CD14-positive monocyte (primary cell): ENCODE data around the gene ZNF174. TPM values are rescaled to one million over a fixed set of nuclear protein-coding genes. Genes with fewer than 3 reads are reported as not detected.

Experiments
- DNase-seq, 3 donors: peaks; one replicate each; pipeline ENCODE4 v3.0.0-alpha.2; 2011 to 2022
- H2AFZ ChIP-seq: 2 replicates; pipeline ENCODE4 v1.6.0; 2012; ENCODE audit warnings: mild to moderate bottlenecking, low read depth, low read length, inconsistent platforms; ENCODE audit not compliant: insufficient read depth, poor library complexity, severe bottlenecking
- H3K27ac ChIP-seq, 2 donors: 1 replicate in 1 of 2; 2 replicates in 1 of 2; pipeline ENCODE4 v1.5.1; 2012 to 2013; ENCODE audit warnings: low read length in 2 of 2, control low read depth in 1 of 2, inconsistent platforms in 1 of 2, low read depth in 1 of 2, mild to moderate bottlenecking in 1 of 2
- H3K27me3 ChIP-seq, 2 donors: one replicate each; pipeline versions ENCODE4 v1.6.0 to v1.6.1; 2011 to 2013; ENCODE audit warnings: low read length in 2 of 2; ENCODE audit not compliant: control insufficient read depth in 2 of 2, insufficient read depth in 2 of 2
- H3K36me3 ChIP-seq, 2 donors: replicated peaks in 1 of 2; 1 replicate in 1 of 2; 2 replicates in 1 of 2; pipeline versions ENCODE4 v1.5.1 to v1.6.1; 2012 to 2013; ENCODE audit warnings: low read length in 2 of 2, control low read depth in 1 of 2, inconsistent platforms in 1 of 2, mild to moderate bottlenecking in 1 of 2; ENCODE audit not compliant: insufficient read depth in 2 of 2, control insufficient read depth in 1 of 2
- H3K4me1 ChIP-seq, 2 donors: 1 replicate in 1 of 2; 2 replicates in 1 of 2; pipeline versions ENCODE4 v1.5.1 to v1.6.1; 2012 to 2013; ENCODE audit warnings: low read length in 2 of 2, control low read depth in 1 of 2, inconsistent platforms in 1 of 2, mild to moderate bottlenecking in 1 of 2, moderate library complexity in 1 of 2; ENCODE audit not compliant: insufficient read depth in 2 of 2, control insufficient read depth in 1 of 2
- H3K4me2 ChIP-seq: replicated peaks from 2 replicates; pipeline ENCODE3; 2012; ENCODE audit warnings: low read length, moderate library complexity, mild to moderate bottlenecking; ENCODE audit not compliant: poor library complexity, severe bottlenecking; ENCODE audit errors: extremely low read depth
- H3K4me3 ChIP-seq, 3 experiments: fragments of 200-600 bp in 1 of 3; sonication (generic) in 1 of 3; replicated peaks in 1 of 3; 1 replicate in 2 of 3; 2 replicates in 1 of 3; pipeline ENCODE4 v1.5.1; 2011 to 2013; ENCODE audit warnings: low read length in 3 of 3, mild to moderate bottlenecking in 3 of 3, control low read depth in 2 of 3, low read depth in 2 of 3, inconsistent platforms in 1 of 3, moderate library complexity in 1 of 3
- H3K79me2 ChIP-seq: 2 replicates; pipeline ENCODE4 v1.6.0; 2012; ENCODE audit warnings: mild to moderate bottlenecking, control low read depth, inconsistent platforms, low read length, moderate library complexity; ENCODE audit not compliant: insufficient read depth
- H3K9ac ChIP-seq: 2 replicates; pipeline ENCODE4 v1.6.0; 2017; ENCODE audit warnings: low read length, mild to moderate bottlenecking; ENCODE audit not compliant: insufficient read depth, poor library complexity, severe bottlenecking
- H3K9me3 ChIP-seq, 2 donors: replicated peaks in 1 of 2; 1 replicate in 1 of 2; 2 replicates in 1 of 2; pipeline versions ENCODE4 v1.5.1 to v1.6.1; 2012 to 2013; ENCODE audit warnings: low read length in 2 of 2, control low read depth in 1 of 2; ENCODE audit not compliant: control insufficient read depth in 1 of 2, insufficient read depth in 1 of 2
- H4K20me1 ChIP-seq: 2 replicates; pipeline ENCODE4 v1.6.0; 2012; ENCODE audit warnings: mild to moderate bottlenecking, low read length, control low read depth, moderate library complexity; ENCODE audit not compliant: insufficient read depth
- H3K27ac Mint-ChIP-seq, 7 donors: one replicate each; pipeline ENCODE4 v1.8.0; 2020; ENCODE audit warnings: mild to moderate bottlenecking in 7 of 7, mixed read lengths in 7 of 7, moderate library complexity in 6 of 7, inconsistent platforms in 2 of 7
- H3K27me3 Mint-ChIP-seq, 3 donors: one replicate each; pipeline ENCODE4 v1.8.0; 2021 to 2022; ENCODE audit warnings: low read depth in 3 of 3, mild to moderate bottlenecking in 3 of 3, mixed read lengths in 3 of 3, moderate library complexity in 3 of 3, inconsistent platforms in 1 of 3
- H3K36me3 Mint-ChIP-seq, 2 donors: one replicate each; pipeline ENCODE4 v1.8.0; 2020; ENCODE audit warnings: mixed read lengths in 2 of 2, inconsistent platforms in 1 of 2, mild to moderate bottlenecking in 1 of 2
- H3K4me1 Mint-ChIP-seq: one replicate; pipeline ENCODE4 v1.8.0; 2020; ENCODE audit warnings: mild to moderate bottlenecking, mixed read lengths
- H3K4me3 Mint-ChIP-seq, 2 donors: one replicate each; pipeline ENCODE4 v1.8.0; 2020; ENCODE audit warnings: mild to moderate bottlenecking in 2 of 2, mixed read lengths in 2 of 2, moderate library complexity in 1 of 2
- H3K9me3 Mint-ChIP-seq, 7 donors: one replicate each; pipeline ENCODE4 v1.8.0; 2020 to 2022; ENCODE audit warnings: mixed read lengths in 7 of 7, mild to moderate bottlenecking in 6 of 7, moderate library complexity in 6 of 7, inconsistent platforms in 2 of 7
- WGBS: methylation state at CpG from one replicate; pipeline ENCODE4 v1.1.5; 2013; ENCODE audit warnings: missing lambda C conversion rate; ENCODE audit not compliant: insufficient coverage; 5-methylcytosine and 5-hydroxymethylcytosine counted together
- intact Hi-C, 2 donors: fragments of 100-400 bp; cut with micrococcal nuclease; formaldehyde crosslinking; loops; one replicate each; pipeline versions ENCODE4 v1.15.0 to v1.15.1; 2023
- polyA plus RNA-seq, 3 donors: library from polyadenylated mRNA; depleted of rRNA in 1 of 3; unstranded in 2 of 3; stranded (reverse) in 1 of 3; fragments of 300-500 nt in 2 of 3; fragments of >200 nt in 1 of 3; fragmentation: Illumina TruSeq in 2 of 3; gene quantifications; 1 replicate in 2 of 3; 2 replicates in 1 of 3; pipeline ENCODE4 v1.2.3, GENCODE V29; 2012 to 2021
- TF ChIP-seq, protein P1 (sequence below): fragments of 200-600 bp; IDR thresholded peaks from one replicate; pipeline ENCODE4 v1.8.0; 2022; ENCODE audit warnings: antibody characterized with exemption, mild to moderate bottlenecking

ZNF174 gene
- polyA plus RNA-seq, 3 donors = 2.5 to 5.6 (median 4.9) TPM

DNA sequence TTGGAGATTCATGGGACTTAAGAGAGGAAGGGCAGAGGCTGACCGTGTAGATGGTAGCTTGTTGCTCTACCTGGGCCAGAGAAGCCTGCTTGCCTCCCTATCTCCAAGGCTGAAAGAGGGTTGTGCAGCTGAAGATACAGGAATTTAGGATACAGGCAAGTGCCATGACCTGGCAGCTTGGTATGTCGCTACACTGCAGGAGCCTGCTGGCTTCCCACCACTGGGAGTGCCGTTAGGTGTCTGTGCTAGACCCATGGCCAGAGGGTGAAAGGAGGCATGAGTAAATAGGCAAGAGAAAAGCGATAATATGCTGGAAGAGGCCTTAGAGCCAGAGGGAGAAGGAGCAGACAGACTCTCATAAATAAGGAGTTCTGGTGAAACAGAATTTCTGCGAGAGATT, 53.1 kb downstream of the ZNF174 start:
- TF ChIP-seq, protein P1, sequence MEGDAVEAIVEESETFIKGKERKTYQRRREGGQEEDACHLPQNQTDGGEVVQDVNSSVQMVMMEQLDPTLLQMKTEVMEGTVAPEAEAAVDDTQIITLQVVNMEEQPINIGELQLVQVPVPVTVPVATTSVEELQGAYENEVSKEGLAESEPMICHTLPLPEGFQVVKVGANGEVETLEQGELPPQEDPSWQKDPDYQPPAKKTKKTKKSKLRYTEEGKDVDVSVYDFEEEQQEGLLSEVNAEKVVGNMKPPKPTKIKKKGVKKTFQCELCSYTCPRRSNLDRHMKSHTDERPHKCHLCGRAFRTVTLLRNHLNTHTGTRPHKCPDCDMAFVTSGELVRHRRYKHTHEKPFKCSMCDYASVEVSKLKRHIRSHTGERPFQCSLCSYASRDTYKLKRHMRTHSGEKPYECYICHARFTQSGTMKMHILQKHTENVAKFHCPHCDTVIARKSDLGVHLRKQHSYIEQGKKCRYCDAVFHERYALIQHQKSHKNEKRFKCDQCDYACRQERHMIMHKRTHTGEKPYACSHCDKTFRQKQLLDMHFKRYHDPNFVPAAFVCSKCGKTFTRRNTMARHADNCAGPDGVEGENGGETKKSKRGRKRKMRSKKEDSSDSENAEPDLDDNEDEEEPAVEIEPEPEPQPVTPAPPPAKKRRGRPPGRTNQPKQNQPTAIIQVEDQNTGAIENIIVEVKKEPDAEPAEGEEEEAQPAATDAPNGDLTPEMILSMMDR = no peak
- Mint-ChIP-seq H3K27ac (no peak overlapping the region), H3K27me3 (peaks cover 0 to 3% (median 2%) of the 10 kb centered on the region in 3 donors), H3K4me1 (peaks cover 39% of the 10 kb centered on the region), H3K4me3 (no peak overlapping the region), H3K36me3 (peaks cover 4 to 11% of the 10 kb centered on the region in 2 donors), H3K9me3 (peaks cover 0 to 9% (median 4%) of the 10 kb centered on the region in 7 donors)
- Histone ChIP-seq H4K20me1 (peaks cover 7% of the 10 kb centered on the region), H3K4me3 (no peak overlapping the region), H3K79me2 (peaks cover 18% of the 10 kb centered on the region), H3K4me1 (peaks cover 28 to 38% of the 10 kb centered on the region in 2 donors), H3K4me2 (no peak overlapping the region), H3K9ac (no peak overlapping the region), H3K9me3 (peaks cover 0 to 6% of the 10 kb centered on the region in 2 donors), H3K27ac (no peak overlapping the region), H3K36me3 (no peaks in the 10 kb centered on the region), H2AFZ (no peak overlapping the region), H3K27me3 (no peaks in the 10 kb centered on the region)
- 97% methylated on average over 3 of the region's 5 CpGs for WGBS
- no peak for DNase-seq
- intact Hi-C loops = loop anchor here in 1 of 2 donors (10.0 kb wide), 1 partner anchor 299 kb away; no protein-coding TSS in a partner anchor

DNA sequence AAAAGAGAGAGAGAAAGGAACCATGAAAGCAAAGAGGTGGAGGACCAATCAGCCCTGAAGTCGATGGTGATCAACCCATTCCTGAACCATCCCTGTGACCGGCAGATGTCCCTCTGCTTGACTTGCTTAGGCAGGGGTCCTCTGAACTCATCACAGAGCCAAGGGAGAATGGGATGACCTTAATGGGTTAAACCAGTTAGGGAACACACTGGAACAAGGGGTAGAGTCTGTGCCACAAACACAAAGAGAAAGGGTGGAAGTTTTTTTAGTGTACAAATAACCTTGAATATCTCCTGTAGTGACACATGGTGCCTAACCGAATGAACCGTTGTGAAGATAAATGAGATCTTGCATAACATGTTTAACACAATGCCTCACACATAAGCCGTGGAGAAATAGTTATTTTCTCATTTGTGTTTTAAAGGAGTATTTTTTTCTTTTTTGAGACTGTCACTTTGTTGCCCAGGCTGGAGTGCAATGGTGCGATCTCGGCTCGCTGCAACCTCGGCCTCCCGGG, 53.7 kb downstream of the ZNF174 start:
- H3K9me3 ChIP-seq = no peaks in the 10 kb centered on the region
- H3K27ac ChIP-seq = no peak overlapping the region
- no peaks in the 10 kb centered on the region for H3K36me3 ChIP-seq
- no peak overlapping the region for H2AFZ ChIP-seq
- H3K4me1 ChIP-seq = peaks cover 33 to 43% of the 10 kb centered on the region in 2 donors
- no peak overlapping the region for H3K4me3 Mint-ChIP-seq
- H3K4me1 Mint-ChIP-seq = peaks cover 45% of the 10 kb centered on the region
- TF ChIP-seq, protein P1 = no peak
- no peak overlapping the region for H3K4me2 ChIP-seq
- no peaks in the 10 kb centered on the region for H3K27me3 ChIP-seq
- peaks cover 24% of the 10 kb centered on the region for H3K79me2 ChIP-seq
- peaks cover 4 to 5% of the 10 kb centered on the region in 2 donors for H3K36me3 Mint-ChIP-seq
- no peak overlapping the region for H3K4me3 ChIP-seq
- intact Hi-C loops = loop anchor here (5.0 to 10.0 kb wide), 4 partner anchors 172 to 300 kb away; partner anchors contain the start of gene ZNF263 (in 1 of the 2)
- H3K27ac Mint-ChIP-seq = peak overlapping the region in 1 of 7 donors; percentile 62
- H4K20me1 ChIP-seq = peaks cover 13% of the 10 kb centered on the region
- WGBS = 100% methylated on average over 7 of the region's 10 CpGs
- H3K27me3 Mint-ChIP-seq = peaks cover 0 to 3% (median 2%) of the 10 kb centered on the region in 3 donors
- H3K9ac ChIP-seq = no peak overlapping the region
- peaks cover 0 to 6% (median 2%) of the 10 kb centered on the region in 7 donors for H3K9me3 Mint-ChIP-seq
- no peak for DNase-seq
